Testis (tissue), 3 donors: ENCODE measurements around the gene ZNF205. TPM values are rescaled to one million over a fixed set of nuclear protein-coding genes. Genes with fewer than 3 reads are reported as not detected.

Experiments used
- DNase-seq: peaks from one replicate; pipeline ENCODE4 v3.0.0-alpha.2; 2019
- H3K27ac ChIP-seq, 2 donors: fragments of 200-600 bp; sonication (generic); one replicate each; pipeline ENCODE4 v1.5.1; 2019
- H3K27me3 ChIP-seq: fragments of 200-600 bp; sonication (generic); one replicate; pipeline ENCODE4 v1.5.1; 2019
- H3K36me3 ChIP-seq: fragments of 200-600 bp; sonication (generic); one replicate; pipeline ENCODE4 v1.5.1; 2017; ENCODE audit warnings: low read depth; ENCODE audit errors: missing control alignments
- H3K4me1 ChIP-seq: fragments of 200-600 bp; sonication (generic); one replicate; pipeline ENCODE4 v1.5.1; 2019
- H3K4me3 ChIP-seq, 2 donors: fragments of 200-600 bp; sonication (generic); one replicate each; pipeline ENCODE4 v1.5.1; 2017 to 2019
- H3K9me3 ChIP-seq: fragments of 200-600 bp; sonication (generic); one replicate; pipeline ENCODE4 v1.5.1; 2017
- CTCF ChIP-seq, 3 experiments: fragments of 450-650 bp in 2 of 3; fragments of 200-600 bp in 1 of 3; sonication (generic) in 1 of 3; IDR thresholded peaks; one replicate each; pipeline ENCODE4 v1.5.1; 2016 to 2019; ENCODE audit warnings: antibody characterized with exemption in 3 of 3, mild to moderate bottlenecking in 2 of 3, moderate library complexity in 1 of 3
- POLR2A ChIP-seq: fragments of 450-650 bp; IDR thresholded peaks from one replicate; pipeline ENCODE4 v1.6.1; 2017; ENCODE audit warnings: antibody characterized with exemption, mild to moderate bottlenecking, moderate library complexity
- WGBS, 2 donors: methylation state at CpG; one replicate each; pipeline ENCODE4 v1.1.5; 2018; 5-methylcytosine and 5-hydroxymethylcytosine counted together
- intact Hi-C: fragments of 100-400 bp; cut with DNase I; formaldehyde crosslinking; loops from one replicate; pipeline ENCODE4 v1.15.1; 2023; ENCODE audit warnings: low total_unique reads
- polyA plus RNA-seq: library from polyadenylated mRNA; stranded (reverse); fragments of 350-450 nt; fragmentation: Illumina TruSeq; extraction: RNeasy Lipid Tissue Mini Kit (QIAGEN cat#74804); gene quantifications from one replicate; pipeline ENCODE4 v1.2.3, GENCODE V29; 2014; ENCODE audit warnings: low read depth, low replicate concordance; ENCODE audit not compliant: insufficient read depth
- total RNA-seq, 2 donors: library from RNA; depleted of rRNA; stranded (reverse); fragments of >200 nt; gene quantifications; one replicate each; pipeline ENCODE4 v1.2.3, GENCODE V29; 2016

Gene ZNF205
- total and polyA plus RNA-seq, 3 donors from 2014 or later = 5.5 to 19.4 (median 9.8) TPM

DNA sequence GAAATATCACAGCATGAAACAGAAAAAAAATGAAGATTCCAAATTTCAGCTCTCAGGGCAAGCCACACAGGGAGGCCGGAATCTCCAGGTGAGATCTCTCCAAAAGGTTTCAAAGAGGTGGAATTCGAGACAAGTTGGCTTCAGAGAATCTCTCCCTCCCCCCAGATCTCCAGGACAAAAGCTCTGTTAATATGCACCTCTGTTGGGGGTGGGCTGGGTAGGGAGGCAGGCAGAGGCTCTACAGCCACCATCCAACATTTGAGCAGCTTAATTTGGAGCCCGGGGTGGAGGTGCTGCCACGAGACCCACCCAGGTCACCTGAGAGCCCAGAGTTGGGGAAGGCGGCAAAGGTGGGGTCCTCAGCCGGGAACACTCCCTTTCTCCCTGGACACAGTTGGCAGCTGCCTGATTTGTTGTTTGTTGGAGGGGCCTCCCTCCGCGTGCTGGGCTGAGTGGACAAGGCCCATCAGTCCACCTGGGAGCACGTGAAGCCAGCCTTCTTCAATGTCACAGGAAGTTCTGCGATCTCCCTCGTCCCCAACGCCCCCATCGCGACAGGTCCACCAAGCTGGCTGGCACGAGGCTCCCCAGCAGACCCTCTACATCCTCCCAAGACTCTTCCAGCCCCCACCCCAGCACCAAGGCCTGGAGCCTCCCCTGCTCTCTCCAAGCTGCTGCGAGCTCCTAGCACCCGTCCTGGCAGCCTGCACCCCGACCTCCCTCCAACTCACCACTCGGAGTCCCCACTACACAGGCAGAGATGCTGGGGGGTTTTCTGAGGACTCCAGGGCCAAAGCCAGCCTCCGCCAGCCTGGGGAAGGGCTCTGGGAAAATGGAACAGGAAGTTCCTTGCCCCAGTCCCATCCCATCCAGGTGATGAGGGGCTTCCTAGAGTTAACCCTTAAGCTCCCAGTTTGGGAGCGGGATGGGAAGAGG lies 13.7 kb upstream of the ZNF205 start, which contains the start of gene ZSCAN10:
TSS of gene ZSCAN10 (minus strand) at position 836 of the 936 bp plus-strand sequence. CDS start 6,357 bp downstream, outside the sequence.
- intact Hi-C loops = no loop called here
- TF ChIP-seq CTCF (IDR thresholded peaks at IDR 0.05) = no peak
- no peak for TF ChIP-seq POLR2A
- no peak for DNase-seq
- no peaks in the 10 kb centered on the region for H3K9me3 ChIP-seq
- no peak within 1 kb of the TSS for H3K27ac ChIP-seq
- no peaks in the 10 kb centered on the region for H3K27me3 ChIP-seq
- H3K4me1 ChIP-seq = peaks cover 5% of the 10 kb centered on the region
- no peaks in the 10 kb centered on the region for H3K36me3 ChIP-seq
- 62 to 66% methylated on average over 16 to 21 of the region's 21 CpGs for WGBS, 2 donors
- H3K4me3 ChIP-seq = no peak within 1 kb of the TSS

GRCh38 chr16:3099395-3099731 lies 13.0 kb upstream of the ZNF205 start:
- Histone ChIP-seq H3K36me3 (no peaks in the 10 kb centered on the region), H3K27me3 (no peaks in the 10 kb centered on the region), H3K27ac (no peak overlapping the region), H3K4me3 (no peak overlapping the region), H3K4me1 (peaks cover 5% of the 10 kb centered on the region), H3K9me3 (no peaks in the 10 kb centered on the region)
- TF ChIP-seq POLR2A = no peak
- no peak for TF ChIP-seq CTCF (IDR thresholded peaks at IDR 0.05)
- intact Hi-C loops = no loop called here
- 60 to 64% methylated on average over 5 of the region's 5 CpGs for WGBS, 2 donors
- no peak for DNase-seq

DNA sequence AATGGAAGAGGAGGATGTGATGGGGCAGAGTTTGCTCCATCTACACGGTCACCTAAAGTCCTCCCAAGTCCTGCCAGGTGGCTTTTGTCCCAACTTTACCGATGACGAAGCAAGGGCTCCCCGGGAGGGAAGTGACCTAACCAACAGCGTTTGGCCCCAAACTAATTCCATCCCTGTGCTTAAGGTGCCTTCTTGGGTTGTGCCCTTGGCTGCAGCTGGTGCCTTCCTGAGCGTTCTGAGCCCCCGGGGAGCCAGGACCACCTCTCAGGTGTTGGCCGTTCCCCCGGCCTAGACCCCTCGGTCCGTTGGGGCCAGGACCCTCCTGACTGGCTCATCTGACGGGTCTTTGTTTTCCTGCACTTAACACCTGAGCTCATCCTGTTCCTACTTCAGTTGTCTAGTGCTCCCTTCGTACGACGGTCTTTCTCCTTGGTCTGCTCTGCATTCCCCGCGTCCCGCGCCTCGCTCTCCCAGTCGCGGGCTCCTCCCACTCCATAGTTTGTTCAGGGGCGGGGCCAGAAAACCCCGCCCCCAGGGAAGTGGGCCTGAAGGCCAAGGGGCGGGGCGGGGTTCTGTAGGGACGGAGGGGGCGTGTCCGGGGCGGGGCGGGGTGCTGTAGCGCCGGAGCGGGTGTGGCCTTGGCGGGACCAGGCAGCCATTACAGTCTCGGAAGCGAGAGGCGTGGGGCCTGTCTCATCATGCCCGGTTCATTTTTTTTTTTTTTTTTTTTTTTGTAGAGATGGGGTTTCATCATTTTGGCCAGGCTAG lies 12.5 kb upstream of the ZNF205 start:
- 7 to 8% methylated on average over 36 to 39 of the region's 39 CpGs for WGBS, 2 donors
- TF ChIP-seq POLR2A (no peak), CTCF (IDR thresholded peaks at IDR 0.05) (no peak)
- H3K36me3 ChIP-seq = no peaks in the 10 kb centered on the region
- H3K4me3 ChIP-seq = no peak overlapping the region
- no peaks in the 10 kb centered on the region for H3K27me3 ChIP-seq
- no peak overlapping the region for H3K27ac ChIP-seq
- DNase-seq = peak; percentile 95
- intact Hi-C loops = no loop called here
- H3K4me1 ChIP-seq = peaks cover 5% of the 10 kb centered on the region
- no peaks in the 10 kb centered on the region for H3K9me3 ChIP-seq

- Histone ChIP-seq H3K9me3 (no peaks in the 10 kb centered on the region), H3K27ac (peak overlapping the region in 1 of 2 donors; percentile 29), H3K4me1 (peaks cover 8% of the 10 kb centered on the region), H3K27me3 (no peaks in the 10 kb centered on the region), H3K4me3 (no peak overlapping the region), H3K36me3 (no peaks in the 10 kb centered on the region)
- 49 to 52% methylated on average over 29 of the region's 29 CpGs for WGBS, 2 donors
- TF ChIP-seq POLR2A = no peak
- peak in 1 of 3 experiments; percentile 69 for TF ChIP-seq CTCF (IDR thresholded peaks at IDR 0.05)
- intact Hi-C loops = no loop called here
- DNase-seq = peak; percentile 41
Measured at GRCh38 chr16:3101018-3101840, 11.2 kb upstream of the ZNF205 start.
